SK-N-SH treated with all-trans-retinoic acid at 6 μM for 48 hours (cell line): ENCODE results near the gene GPSM1.

ENCODE experiments used
- ATAC-seq: fragments of 200-7000 bp; cut with Tn5 transposase; 3 replicates; pipeline ENCODE4 v1.9.1; 2020; ENCODE audit warnings: mild to moderate bottlenecking, moderate library complexity
- ARNTL ChIP-seq: fragments of 450-650 bp; formaldehyde crosslinking; IDR thresholded peaks from 2 replicates; pipeline ENCODE4 v1.5.0; 2020; ENCODE audit warnings: low read depth, mild to moderate bottlenecking, moderate library complexity, borderline replicate concordance
- BACH2 ChIP-seq: fragments of 250-450 bp; sonication (Bioruptor Pico); IDR thresholded peaks from 2 replicates; pipeline ENCODE4 v1.9.0; 2021; ENCODE audit warnings: mild to moderate bottlenecking, borderline replicate concordance
- CSRNP3 ChIP-seq: fragments of 250-450 bp; sonication (Bioruptor Pico); IDR thresholded peaks from 2 replicates; pipeline ENCODE4 v1.5.1; 2021; ENCODE audit warnings: mild to moderate bottlenecking, moderate library complexity
- ESRRG ChIP-seq: fragments of 250-450 bp; sonication (Bioruptor Pico); IDR thresholded peaks from 2 replicates; pipeline ENCODE4 v1.6.1; 2021; ENCODE audit warnings: mild to moderate bottlenecking
- GLIS3 ChIP-seq: fragments of 250-450 bp; sonication (Bioruptor Pico); IDR thresholded peaks from 2 replicates; pipeline ENCODE4 v1.5.0; 2020; ENCODE audit warnings: mild to moderate bottlenecking, moderate library complexity
- ISL1 ChIP-seq: fragments of 250-450 bp; sonication (Bioruptor Pico); IDR thresholded peaks from 2 replicates; pipeline ENCODE4 v2.1.2; 2022; ENCODE audit warnings: mild to moderate bottlenecking, moderate library complexity
- OSR1 ChIP-seq: fragments of 250-450 bp; sonication (Bioruptor Pico); IDR thresholded peaks from 2 replicates; pipeline ENCODE4 v1.8.0; 2022; ENCODE audit warnings: moderate library complexity, mild to moderate bottlenecking, inconsistent platforms
- POU6F1 ChIP-seq: fragments of 250-450 bp; sonication (Bioruptor Pico); IDR thresholded peaks from 2 replicates; pipeline ENCODE4 v1.8.0; 2021; ENCODE audit warnings: low read depth, mild to moderate bottlenecking, moderate library complexity, borderline replicate concordance
- PPARA ChIP-seq: fragments of 250-450 bp; sonication (Bioruptor Pico); IDR thresholded peaks from 2 replicates; pipeline ENCODE4 v1.5.0; 2020; ENCODE audit warnings: mild to moderate bottlenecking, borderline replicate concordance
- RARB ChIP-seq: fragments of 250-450 bp; sonication (Bioruptor Pico); IDR thresholded peaks from 2 replicates; pipeline ENCODE4 v1.8.0; 2021; ENCODE audit warnings: mild to moderate bottlenecking, moderate library complexity
- SNAI2 ChIP-seq: fragments of 250-450 bp; sonication (Bioruptor Pico); IDR thresholded peaks from 2 replicates; pipeline ENCODE4 v1.5.0; 2020; ENCODE audit warnings: mild to moderate bottlenecking, moderate library complexity
- TOX ChIP-seq: fragments of 250-450 bp; sonication (Bioruptor Pico); IDR thresholded peaks from 2 replicates; pipeline ENCODE4 v1.8.0; 2021; ENCODE audit warnings: mild to moderate bottlenecking, moderate library complexity, borderline replicate concordance
- ZC3H10 ChIP-seq: fragments of 250-450 bp; sonication (Bioruptor Pico); IDR thresholded peaks from 2 replicates; pipeline ENCODE4 v1.5.1; 2021; ENCODE audit warnings: mild to moderate bottlenecking, moderate library complexity
- ZFP3 ChIP-seq: fragments of 250-450 bp; sonication (Bioruptor Pico); IDR thresholded peaks from 2 replicates; pipeline ENCODE4 v1.5.0; 2020; ENCODE audit warnings: mild to moderate bottlenecking, moderate library complexity
- ZFP30 ChIP-seq: fragments of 450-650 bp; formaldehyde crosslinking; IDR thresholded peaks from 2 replicates; pipeline ENCODE4 v1.5.0; 2022; ENCODE audit warnings: mild to moderate bottlenecking, moderate library complexity
- ZNF565 ChIP-seq: fragments of 450-650 bp; formaldehyde crosslinking; conservative IDR thresholded peaks from 2 replicates; pipeline ENCODE4 v1.5.0; 2020; ENCODE audit warnings: low read depth, mild to moderate bottlenecking, moderate library complexity
- ZNF70 ChIP-seq: fragments of 450-650 bp; formaldehyde crosslinking; IDR thresholded peaks from 2 replicates; pipeline ENCODE4 v1.5.0; 2020; ENCODE audit warnings: mild to moderate bottlenecking, moderate library complexity
- ZNF8 ChIP-seq: fragments of 450-650 bp; formaldehyde crosslinking; IDR thresholded peaks from 2 replicates; pipeline ENCODE4 v1.5.0; 2020; ENCODE audit warnings: mild to moderate bottlenecking, moderate library complexity
- TF ChIP-seq, protein P1 (sequence below): fragments of 250-450 bp; sonication (Bioruptor Pico); IDR thresholded peaks from 2 replicates; pipeline ENCODE4 v1.5.0; 2020; ENCODE audit warnings: mild to moderate bottlenecking, moderate library complexity
- TF ChIP-seq, protein P2 (sequence below): fragments of 250-450 bp; sonication (Bioruptor Pico); IDR thresholded peaks from 2 replicates; pipeline ENCODE4 v1.8.0; 2020; ENCODE audit warnings: mild to moderate bottlenecking, moderate library complexity, borderline replicate concordance

GPSM1 gene

DNA sequence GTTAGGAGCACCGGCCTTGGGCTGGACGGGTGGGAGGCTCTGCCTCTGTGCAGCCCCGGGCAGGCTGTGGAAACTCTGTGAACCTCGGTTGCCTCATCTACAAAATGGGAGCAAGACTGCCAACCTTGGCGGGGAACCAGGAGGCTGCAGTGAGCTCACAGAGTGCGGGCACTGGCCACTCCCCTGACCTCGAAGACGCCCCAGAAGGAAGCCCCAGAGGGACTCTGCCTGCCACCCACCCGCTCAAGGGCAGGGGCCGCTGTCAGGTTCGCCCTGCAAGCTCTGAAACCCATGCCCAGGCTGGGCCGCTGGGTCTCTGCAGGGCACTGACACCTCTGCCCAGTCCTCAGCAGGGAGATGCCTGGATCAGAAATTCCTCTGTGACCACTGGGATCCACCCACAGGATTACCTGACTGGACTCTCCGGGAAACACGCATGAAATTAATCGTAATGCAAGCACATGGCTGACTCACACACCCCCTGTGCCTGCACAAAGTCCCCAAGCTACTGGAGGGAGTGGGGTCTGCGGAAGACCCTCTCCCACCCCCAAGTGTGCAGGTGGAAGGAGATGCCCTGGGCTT is 30.8 kb upstream of the GPSM1 start:
- ATAC-seq, result no peak
- no peak for TF ChIP-seq TOX
- TF ChIP-seq GLIS3 (CRISPR knock-in tag), result no peak
- no peak for TF ChIP-seq ZNF8 (CRISPR knock-in tag)
- TF ChIP-seq, protein P1, sequence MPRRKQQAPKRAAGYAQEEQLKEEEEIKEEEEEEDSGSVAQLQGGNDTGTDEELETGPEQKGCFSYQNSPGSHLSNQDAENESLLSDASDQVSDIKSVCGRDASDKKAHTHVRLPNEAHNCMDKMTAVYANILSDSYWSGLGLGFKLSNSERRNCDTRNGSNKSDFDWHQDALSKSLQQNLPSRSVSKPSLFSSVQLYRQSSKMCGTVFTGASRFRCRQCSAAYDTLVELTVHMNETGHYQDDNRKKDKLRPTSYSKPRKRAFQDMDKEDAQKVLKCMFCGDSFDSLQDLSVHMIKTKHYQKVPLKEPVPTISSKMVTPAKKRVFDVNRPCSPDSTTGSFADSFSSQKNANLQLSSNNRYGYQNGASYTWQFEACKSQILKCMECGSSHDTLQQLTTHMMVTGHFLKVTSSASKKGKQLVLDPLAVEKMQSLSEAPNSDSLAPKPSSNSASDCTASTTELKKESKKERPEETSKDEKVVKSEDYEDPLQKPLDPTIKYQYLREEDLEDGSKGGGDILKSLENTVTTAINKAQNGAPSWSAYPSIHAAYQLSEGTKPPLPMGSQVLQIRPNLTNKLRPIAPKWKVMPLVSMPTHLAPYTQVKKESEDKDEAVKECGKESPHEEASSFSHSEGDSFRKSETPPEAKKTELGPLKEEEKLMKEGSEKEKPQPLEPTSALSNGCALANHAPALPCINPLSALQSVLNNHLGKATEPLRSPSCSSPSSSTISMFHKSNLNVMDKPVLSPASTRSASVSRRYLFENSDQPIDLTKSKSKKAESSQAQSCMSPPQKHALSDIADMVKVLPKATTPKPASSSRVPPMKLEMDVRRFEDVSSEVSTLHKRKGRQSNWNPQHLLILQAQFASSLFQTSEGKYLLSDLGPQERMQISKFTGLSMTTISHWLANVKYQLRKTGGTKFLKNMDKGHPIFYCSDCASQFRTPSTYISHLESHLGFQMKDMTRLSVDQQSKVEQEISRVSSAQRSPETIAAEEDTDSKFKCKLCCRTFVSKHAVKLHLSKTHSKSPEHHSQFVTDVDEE (CRISPR knock-in tag), result no peak

DNA sequence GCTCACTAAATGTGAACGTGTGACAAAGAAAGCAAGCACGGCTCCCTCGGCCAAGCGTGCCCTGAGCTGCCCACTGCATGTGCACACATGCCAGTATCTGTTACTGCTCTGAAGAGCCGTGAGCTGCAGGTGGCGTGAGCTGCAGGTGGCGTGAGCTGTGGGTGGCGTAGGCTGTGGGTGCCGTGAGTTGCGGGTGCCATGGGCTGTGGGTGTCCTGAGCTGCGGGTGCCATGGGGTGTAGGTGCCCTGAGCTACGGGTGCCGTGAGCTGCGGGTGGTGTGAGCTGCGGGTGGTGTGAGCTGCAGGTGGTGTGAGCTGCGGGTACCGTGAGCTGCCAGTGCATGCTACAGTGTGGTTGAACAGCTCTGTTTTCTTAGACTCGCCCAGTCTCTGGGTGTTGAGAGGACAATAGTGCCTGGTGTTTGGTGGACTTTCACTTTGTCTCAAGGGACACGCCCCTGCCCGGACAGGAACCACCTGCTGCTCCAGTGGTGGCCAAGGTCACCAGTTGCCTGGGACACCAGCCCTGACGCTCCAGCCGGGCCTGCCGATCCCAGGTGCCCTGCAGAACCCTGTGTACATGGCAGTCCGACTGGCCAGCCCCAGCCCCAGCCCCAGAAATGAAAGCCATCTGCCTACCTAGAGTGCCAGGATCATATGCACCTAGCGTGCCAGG is 30.2 kb upstream of the GPSM1 start:
- no peak for TF ChIP-seq ZC3H10 (CRISPR knock-in tag)
- TF ChIP-seq ZFP3, result no peak
- no peak for TF ChIP-seq GLIS3 (CRISPR knock-in tag)
- TF ChIP-seq ARNTL, result no peak
- TF ChIP-seq PPARA, result no peak
- TF ChIP-seq ZNF70 (CRISPR knock-in tag), result no peak
- TF ChIP-seq, protein P1 (CRISPR knock-in tag), result no peak
- no peak for TF ChIP-seq BACH2 (CRISPR knock-in tag)
- TF ChIP-seq ZNF565 (CRISPR knock-in tag), result no peak
- no peak for TF ChIP-seq OSR1
- no peak for TF ChIP-seq SNAI2 (CRISPR knock-in tag)

DNA sequence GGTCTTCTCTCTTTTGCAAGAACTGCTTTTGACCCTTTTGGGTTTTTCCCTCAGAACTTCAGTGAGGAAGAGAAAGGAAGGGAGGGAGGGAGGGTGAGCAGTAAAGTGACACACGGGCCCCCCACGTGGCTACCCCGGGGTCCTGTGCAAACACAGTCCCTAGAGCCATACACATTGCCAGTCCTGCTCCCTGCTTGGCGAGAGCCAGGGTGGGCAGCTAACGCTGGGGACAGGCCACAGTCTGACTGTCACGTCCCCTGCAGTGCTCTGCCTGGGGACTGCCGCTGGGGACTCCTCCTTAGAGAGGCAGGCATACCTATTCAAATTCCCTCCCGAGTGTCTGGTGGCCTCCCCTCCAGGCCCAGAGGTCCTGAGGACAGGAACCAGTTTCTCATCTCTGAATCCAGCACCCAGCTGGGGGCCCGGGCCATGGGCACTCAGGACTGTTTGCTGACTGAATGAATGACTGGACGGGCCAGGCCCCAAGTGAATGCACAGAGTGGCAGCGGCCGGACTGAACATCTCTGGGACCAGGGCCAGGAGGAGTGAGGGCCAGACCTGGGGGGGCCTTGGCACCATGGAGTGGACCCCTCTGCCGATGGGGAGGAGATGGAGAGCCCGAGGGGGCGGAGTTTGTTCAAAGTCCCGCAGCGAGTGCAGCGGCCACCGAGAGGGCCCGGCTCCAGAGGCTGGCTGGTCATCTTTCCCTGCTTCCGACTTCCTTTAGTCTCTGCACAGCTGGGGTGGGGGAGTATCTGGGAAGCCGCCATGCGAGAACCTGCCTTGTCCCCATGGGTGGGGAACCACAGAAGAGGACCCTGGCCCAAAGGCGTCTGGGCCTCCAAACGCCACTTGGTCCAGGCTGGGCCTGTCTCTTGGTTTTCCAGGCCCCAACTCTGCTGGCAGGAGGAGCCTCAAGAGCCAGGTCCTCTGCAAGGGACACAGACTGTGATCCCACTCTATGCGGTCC is 29.3 kb upstream of the GPSM1 start:
- no peak for ATAC-seq

More for the DNA sequence above, 30.2 kb upstream of the GPSM1 start:
- no peak for ATAC-seq

More for the DNA sequence above, 29.3 kb upstream of the GPSM1 start:
- TF ChIP-seq ZNF565 (CRISPR knock-in tag), result no peak
- no peak for TF ChIP-seq POU6F1 (CRISPR knock-in tag)
- no peak for TF ChIP-seq OSR1
- TF ChIP-seq ZFP30 (CRISPR knock-in tag), result no peak
- TF ChIP-seq ESRRG (CRISPR knock-in tag), result no peak
- TF ChIP-seq ISL1, result no peak
- TF ChIP-seq GLIS3 (CRISPR knock-in tag), result no peak
- no peak for TF ChIP-seq SNAI2 (CRISPR knock-in tag)
- no peak for TF ChIP-seq ARNTL
- TF ChIP-seq ZNF70 (CRISPR knock-in tag), result no peak
- TF ChIP-seq CSRNP3 (CRISPR knock-in tag), result no peak
- TF ChIP-seq, protein P1 (CRISPR knock-in tag), result no peak
- no peak for TF ChIP-seq RARB (CRISPR knock-in tag)
- TF ChIP-seq, protein P2, sequence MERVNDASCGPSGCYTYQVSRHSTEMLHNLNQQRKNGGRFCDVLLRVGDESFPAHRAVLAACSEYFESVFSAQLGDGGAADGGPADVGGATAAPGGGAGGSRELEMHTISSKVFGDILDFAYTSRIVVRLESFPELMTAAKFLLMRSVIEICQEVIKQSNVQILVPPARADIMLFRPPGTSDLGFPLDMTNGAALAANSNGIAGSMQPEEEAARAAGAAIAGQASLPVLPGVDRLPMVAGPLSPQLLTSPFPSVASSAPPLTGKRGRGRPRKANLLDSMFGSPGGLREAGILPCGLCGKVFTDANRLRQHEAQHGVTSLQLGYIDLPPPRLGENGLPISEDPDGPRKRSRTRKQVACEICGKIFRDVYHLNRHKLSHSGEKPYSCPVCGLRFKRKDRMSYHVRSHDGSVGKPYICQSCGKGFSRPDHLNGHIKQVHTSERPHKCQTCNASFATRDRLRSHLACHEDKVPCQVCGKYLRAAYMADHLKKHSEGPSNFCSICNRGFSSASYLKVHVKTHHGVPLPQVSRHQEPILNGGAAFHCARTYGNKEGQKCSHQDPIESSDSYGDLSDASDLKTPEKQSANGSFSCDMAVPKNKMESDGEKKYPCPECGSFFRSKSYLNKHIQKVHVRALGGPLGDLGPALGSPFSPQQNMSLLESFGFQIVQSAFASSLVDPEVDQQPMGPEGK, result no peak
- TF ChIP-seq ZFP3, result no peak
- TF ChIP-seq, all 23 proteins: peak for 0
